GM12892 (cell line): ENCODE measurements around the gene TMPRSS15.

Experiments used
- POLR2A ChIP-seq: IDR thresholded peaks from 2 replicates; pipeline ENCODE4 v1.6.1; 2011; ENCODE audit warnings: low read depth, low read length, control low read depth
- POLR2AphosphoS5 ChIP-seq: IDR thresholded peaks from 2 replicates; pipeline ENCODE4 v1.6.1; 2011; ENCODE audit warnings: low read depth, low read length, control low read depth

DNA sequence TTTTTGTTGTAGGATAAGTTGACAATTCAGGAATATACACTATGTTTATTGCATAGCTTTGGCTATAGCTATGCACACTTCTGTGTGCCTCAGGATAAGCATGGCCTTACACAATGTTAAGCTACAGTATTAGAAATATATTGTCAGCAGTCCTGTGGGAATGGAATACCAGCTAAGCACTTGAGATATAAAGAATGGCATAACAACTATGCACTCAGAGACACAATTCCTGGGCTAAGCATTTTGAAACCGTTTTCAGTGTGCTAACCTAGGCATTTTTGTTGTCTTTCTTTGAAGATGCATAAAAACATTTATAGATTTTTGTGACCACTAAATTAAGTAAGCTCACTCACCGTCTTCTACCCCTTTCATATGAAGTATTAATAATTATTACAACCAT lies 46.8 kb downstream of the TMPRSS15 start:
- TF ChIP-seq POLR2AphosphoS5 (no peak), POLR2A (no peak)
